Upper lobe of left lung (tissue), 6 donors: ENCODE results near the gene VAV3. TPM values are rescaled to one million over a fixed set of nuclear protein-coding genes. Genes with fewer than 3 reads are reported as not detected.

Source experiments
- ATAC-seq, 2 donors: fragments of 200-7000 bp; cut with Tn5 transposase; one replicate each; pipeline ENCODE4 v1.9.1; 2022; ENCODE audit warnings: mild to moderate bottlenecking in 2 of 2, moderate library complexity in 2 of 2; ENCODE audit not compliant: low FRiP score in 2 of 2
- DNase-seq, 2 donors: peaks; one replicate each; pipeline ENCODE4 v3.0.0-alpha.2; 2019 to 2020
- H3K27ac ChIP-seq, 4 donors: fragments of 200-600 bp; sonication (generic); one replicate each; pipeline ENCODE4 v1.5.1; 2016 to 2019
- H3K27me3 ChIP-seq, 4 donors: fragments of 200-600 bp; sonication (generic); one replicate each; pipeline ENCODE4 v1.5.1; 2017 to 2019
- H3K36me3 ChIP-seq, 4 donors: fragments of 200-600 bp; sonication (generic); one replicate each; pipeline ENCODE4 v1.5.1; 2016 to 2019
- H3K4me1 ChIP-seq, 4 donors: fragments of 200-600 bp; sonication (generic); one replicate each; pipeline ENCODE4 v1.5.1; 2018 to 2019
- H3K4me3 ChIP-seq, 4 donors: fragments of 200-600 bp; sonication (generic); one replicate each; pipeline ENCODE4 v1.5.1; 2017 to 2019; ENCODE audit warnings: mild to moderate bottlenecking in 2 of 4, moderate library complexity in 1 of 4
- H3K9me3 ChIP-seq, 4 donors: fragments of 200-600 bp; sonication (generic); one replicate each; pipeline ENCODE4 v1.5.1; 2018 to 2019
- CTCF ChIP-seq, 6 experiments: fragments of 450-650 bp in 4 of 6; fragments of 200-600 bp in 2 of 6; sonication (generic) in 2 of 6; IDR thresholded peaks; one replicate each; pipeline ENCODE4 v1.5.1; 2016 to 2019; ENCODE audit warnings: antibody characterized with exemption in 6 of 6
- EP300 ChIP-seq, 4 donors: sonication (generic); formaldehyde crosslinking; IDR thresholded peaks; one replicate each; pipeline ENCODE4 v1.5.1; 2017; ENCODE audit warnings: antibody characterized with exemption in 4 of 4, control low read depth in 2 of 4
- POLR2A ChIP-seq, 4 donors: fragments of 450-650 bp; IDR thresholded peaks; one replicate each; pipeline ENCODE4 v1.5.1; 2016 to 2017; ENCODE audit warnings: antibody characterized with exemption in 4 of 4, mild to moderate bottlenecking in 2 of 4
- POLR2AphosphoS5 ChIP-seq, 2 donors: sonication (generic); formaldehyde crosslinking; IDR thresholded peaks; one replicate each; pipeline ENCODE4 v1.5.1; 2017; ENCODE audit warnings: antibody characterized with exemption in 2 of 2
- WGBS, 2 donors: methylation state at CpG; one replicate each; pipeline ENCODE4 v1.1.5; 2017 to 2018; 5-methylcytosine and 5-hydroxymethylcytosine counted together
- total RNA-seq, 6 donors: library from RNA; depleted of rRNA in 4 of 6; stranded (reverse); fragments of >200 nt in 4 of 6; gene quantifications; one replicate each; pipeline versions ENCODE4 v1.1.0 to v1.2.1, GENCODE V29; 2016 to 2021
- donor health status: DM: no; HTN: no; CAD: no; lungs with moderate emphysema.
- donor health status: DM: no; HTN: yes; CAD: no; lungs with severe emphysema.

Gene VAV3
- total RNA-seq, 6 donors from 2014 or later: 5.9 to 13.6 (median 7.8) TPM

- Histone ChIP-seq H3K36me3 (no peaks in the 10 kb centered on the region), H3K27ac (no peak overlapping the region), H3K4me3 (no peak overlapping the region), H3K27me3 (no peaks in the 10 kb centered on the region), H3K9me3 (no peaks in the 10 kb centered on the region), H3K4me1 (no peaks in the 10 kb centered on the region)
- ATAC-seq (no peak), DNase-seq (no peak)
- TF ChIP-seq EP300 (IDR thresholded peaks at IDR 0.05): no peak
- TF ChIP-seq POLR2A (IDR thresholded peaks at IDR 0.05): no peak
- no peak for TF ChIP-seq POLR2AphosphoS5 (IDR thresholded peaks at IDR 0.05)
- TF ChIP-seq CTCF (IDR thresholded peaks at IDR 0.05): no peak
- 100% methylated on average over 1 of the region's 1 CpG; no CpG with 5 or more reads in 1 of the 2 donors for WGBS, 2 donors
These were observed 430.3 kb downstream of the VAV3 start for GRCh38 chr1:107534632-107535031.

- Histone ChIP-seq H3K4me3 (no peak overlapping the region), H3K27me3 (no peaks in the 10 kb centered on the region), H3K4me1 (no peaks in the 10 kb centered on the region), H3K9me3 (no peaks in the 10 kb centered on the region), H3K27ac (no peak overlapping the region), H3K36me3 (no peaks in the 10 kb centered on the region)
- 58 to 67% methylated on average over 2 of the region's 2 CpGs for WGBS, 2 donors
- no peak for DNase-seq
- TF ChIP-seq POLR2A (IDR thresholded peaks at IDR 0.05) (no peak), CTCF (IDR thresholded peaks at IDR 0.05) (no peak), EP300 (IDR thresholded peaks at IDR 0.05) (no peak), POLR2AphosphoS5 (IDR thresholded peaks at IDR 0.05) (no peak)
- ATAC-seq: no peak
These were observed 431.5 kb downstream of the VAV3 start for GRCh38 chr1:107533436-107533835.

- Histone ChIP-seq H3K4me3 (no peak overlapping the region), H3K4me1 (no peaks in the 10 kb centered on the region), H3K27me3 (no peaks in the 10 kb centered on the region), H3K27ac (no peak overlapping the region), H3K9me3 (no peaks in the 10 kb centered on the region), H3K36me3 (no peaks in the 10 kb centered on the region)
- DNase-seq (no peak), ATAC-seq (no peak)
- WGBS, 2 donors: 76 to 82% methylated on average over 5 of the region's 5 CpGs
- TF ChIP-seq CTCF (IDR thresholded peaks at IDR 0.05) (no peak), POLR2A (IDR thresholded peaks at IDR 0.05) (no peak), EP300 (IDR thresholded peaks at IDR 0.05) (no peak), POLR2AphosphoS5 (IDR thresholded peaks at IDR 0.05) (no peak)
These were observed 432.7 kb downstream of the VAV3 start for GRCh38 chr1:107532318-107532717.

GRCh38 chr1:107531065-107531908 is 433.7 kb downstream of the VAV3 start:
- Histone ChIP-seq H3K36me3 (no peaks in the 10 kb centered on the region), H3K27me3 (no peaks in the 10 kb centered on the region), H3K4me1 (no peaks in the 10 kb centered on the region), H3K9me3 (no peaks in the 10 kb centered on the region), H3K27ac (no peak overlapping the region), H3K4me3 (no peak overlapping the region)
- TF ChIP-seq POLR2A (IDR thresholded peaks at IDR 0.05) (no peak), CTCF (IDR thresholded peaks at IDR 0.05) (no peak), EP300 (IDR thresholded peaks at IDR 0.05) (no peak), POLR2AphosphoS5 (IDR thresholded peaks at IDR 0.05) (no peak)
- ATAC-seq (no peak), DNase-seq (no peak)
- 82 to 83% methylated on average over 12 of the region's 12 CpGs for WGBS, 2 donors

GRCh38 chr1:107530543-107530942 is 434.4 kb downstream of the VAV3 start:
- no peak overlapping the region for H3K4me3 ChIP-seq
- no peaks in the 10 kb centered on the region for H3K27me3 ChIP-seq
- ATAC-seq: no peak
- WGBS, 2 donors: 61 to 66% methylated on average over 6 of the region's 6 CpGs
- H3K27ac ChIP-seq: no peak overlapping the region
- no peaks in the 10 kb centered on the region for H3K4me1 ChIP-seq
- TF ChIP-seq EP300 (IDR thresholded peaks at IDR 0.05): no peak
- TF ChIP-seq POLR2AphosphoS5 (IDR thresholded peaks at IDR 0.05): no peak
- no peak for TF ChIP-seq CTCF (IDR thresholded peaks at IDR 0.05)
- no peak for TF ChIP-seq POLR2A (IDR thresholded peaks at IDR 0.05)
- no peaks in the 10 kb centered on the region for H3K9me3 ChIP-seq
- no peaks in the 10 kb centered on the region for H3K36me3 ChIP-seq
- DNase-seq: no peak
